ENCODE data around the gene PRPF40B.

PRPF40B gene

GRCh38 chr12:49632401-49632800 is 9.0 kb downstream of the PRPF40B start:
- H3K27me3 ChIP-seq (replicated peaks; ENCODE audit: insufficient read depth, low read length) = no peaks in the 10 kb centered on the region
- H3K4me2 ChIP-seq (ENCODE audit: low read depth, low read length) = no peak overlapping the region
- no peaks in the 10 kb centered on the region for H3K79me2 ChIP-seq (ENCODE audit: low read length)
- H3F3A ChIP-seq (ENCODE audit: insufficient read depth, low read length) = no peaks in the 10 kb centered on the region
- TF ChIP-seq CTCF (IDR thresholded peaks at IDR 0.05; ENCODE audit: low read length) (no peak), EZH2phosphoT487 (IDR thresholded peaks at IDR 0.05; ENCODE audit: low read length) (no peak), EZH2 (optimal IDR thresholded peaks at IDR 0.05; ENCODE audit: low read depth, low read length) (no peak)
- H3K9me2 ChIP-seq (replicated peaks; ENCODE audit: insufficient read depth, low read length) = no peaks in the 10 kb centered on the region
- no peak overlapping the region for H3K27ac ChIP-seq (ENCODE audit: low read length)
- H3K4me3 ChIP-seq (ENCODE audit: low read length) = no peak overlapping the region
- DNase-seq = no peak
- no peak overlapping the region for H2AFZ ChIP-seq (ENCODE audit: low read length)
- H4K20me1 ChIP-seq (ENCODE audit: insufficient read depth, low read length) = no peaks in the 10 kb centered on the region
- H3K9ac ChIP-seq (ENCODE audit: low read length) = no peak overlapping the region
- no peaks in the 10 kb centered on the region for H3K4me1 ChIP-seq (ENCODE audit: low read length)
- no peaks in the 10 kb centered on the region for H3K36me3 ChIP-seq (replicated peaks; ENCODE audit: insufficient read depth, low read length)
- no peaks in the 10 kb centered on the region for H3K9me3 ChIP-seq (replicated peaks; ENCODE audit: insufficient read depth, low read length)

- Histone ChIP-seq H3K4me1 (ENCODE audit: low read length) (no peaks in the 10 kb centered on the region), H3K27ac (ENCODE audit: low read length) (no peak overlapping the region), H3K79me2 (ENCODE audit: low read length) (no peaks in the 10 kb centered on the region), H3K9me2 (replicated peaks; ENCODE audit: insufficient read depth, low read length) (no peaks in the 10 kb centered on the region), H3F3A (ENCODE audit: insufficient read depth, low read length) (no peaks in the 10 kb centered on the region), H2AFZ (ENCODE audit: low read length) (no peak overlapping the region), H3K9ac (ENCODE audit: low read length) (no peak overlapping the region), H3K36me3 (replicated peaks; ENCODE audit: insufficient read depth, low read length) (no peaks in the 10 kb centered on the region), H3K4me2 (ENCODE audit: low read depth, low read length) (no peak overlapping the region), H3K27me3 (replicated peaks; ENCODE audit: insufficient read depth, low read length) (no peaks in the 10 kb centered on the region), H4K20me1 (ENCODE audit: insufficient read depth, low read length) (no peaks in the 10 kb centered on the region), H3K4me3 (ENCODE audit: low read length) (no peak overlapping the region), H3K9me3 (replicated peaks; ENCODE audit: insufficient read depth, low read length) (no peaks in the 10 kb centered on the region)
- no peak for DNase-seq
- TF ChIP-seq EZH2 (optimal IDR thresholded peaks at IDR 0.05; ENCODE audit: low read depth, low read length) (no peak), EZH2phosphoT487 (IDR thresholded peaks at IDR 0.05; ENCODE audit: low read length) (no peak)
These were observed 9.8 kb downstream of the PRPF40B start for GRCh38 chr12:49632986-49633702.

- H3K27ac ChIP-seq (ENCODE audit: low read length) = no peak overlapping the region
- H3K27me3 ChIP-seq (replicated peaks; ENCODE audit: insufficient read depth, low read length) = no peaks in the 10 kb centered on the region
- H3K36me3 ChIP-seq (replicated peaks; ENCODE audit: insufficient read depth, low read length) = no peaks in the 10 kb centered on the region
- no peak overlapping the region for H2AFZ ChIP-seq (ENCODE audit: low read length)
- H3K4me3 ChIP-seq (ENCODE audit: low read length) = no peak overlapping the region
- no peaks in the 10 kb centered on the region for H3K9me2 ChIP-seq (replicated peaks; ENCODE audit: insufficient read depth, low read length)
- no peaks in the 10 kb centered on the region for H3K79me2 ChIP-seq (ENCODE audit: low read length)
- H3K9ac ChIP-seq (ENCODE audit: low read length) = no peak overlapping the region
- no peaks in the 10 kb centered on the region for H4K20me1 ChIP-seq (ENCODE audit: insufficient read depth, low read length)
- H3K9me3 ChIP-seq (replicated peaks; ENCODE audit: insufficient read depth, low read length) = no peaks in the 10 kb centered on the region
- no peak for TF ChIP-seq CTCF (IDR thresholded peaks at IDR 0.05; ENCODE audit: low read length)
- no peak for TF ChIP-seq EZH2 (optimal IDR thresholded peaks at IDR 0.05; ENCODE audit: low read depth, low read length)
- TF ChIP-seq EZH2phosphoT487 (IDR thresholded peaks at IDR 0.05; ENCODE audit: low read length) = no peak
- H3K4me1 ChIP-seq (ENCODE audit: low read length) = no peaks in the 10 kb centered on the region
- no peak overlapping the region for H3K4me2 ChIP-seq (ENCODE audit: low read depth, low read length)
- H3F3A ChIP-seq (ENCODE audit: insufficient read depth, low read length) = no peaks in the 10 kb centered on the region
- no peak for DNase-seq
These were observed 10.5 kb downstream of the PRPF40B start for GRCh38 chr12:49633703-49634345.

GRCh38 chr12:49635036-49635435 is 11.7 kb downstream of the PRPF40B start:
- H3K9me3 ChIP-seq (replicated peaks; ENCODE audit: insufficient read depth, low read length) = no peaks in the 10 kb centered on the region
- no peaks in the 10 kb centered on the region for H3F3A ChIP-seq (ENCODE audit: insufficient read depth, low read length)
- no peaks in the 10 kb centered on the region for H3K4me1 ChIP-seq (ENCODE audit: low read length)
- H3K9me2 ChIP-seq (replicated peaks; ENCODE audit: insufficient read depth, low read length) = no peaks in the 10 kb centered on the region
- H3K36me3 ChIP-seq (replicated peaks; ENCODE audit: insufficient read depth, low read length) = no peaks in the 10 kb centered on the region
- H3K4me2 ChIP-seq (ENCODE audit: low read depth, low read length) = no peak overlapping the region
- H3K79me2 ChIP-seq (ENCODE audit: low read length) = no peaks in the 10 kb centered on the region
- no peaks in the 10 kb centered on the region for H4K20me1 ChIP-seq (ENCODE audit: insufficient read depth, low read length)
- H3K4me3 ChIP-seq (ENCODE audit: low read length) = no peak overlapping the region
- DNase-seq = no peak
- H3K27me3 ChIP-seq (replicated peaks; ENCODE audit: insufficient read depth, low read length) = no peaks in the 10 kb centered on the region
- H2AFZ ChIP-seq (ENCODE audit: low read length) = no peak overlapping the region
- H3K27ac ChIP-seq (ENCODE audit: low read length) = no peak overlapping the region
- TF ChIP-seq EZH2phosphoT487 (IDR thresholded peaks at IDR 0.05; ENCODE audit: low read length) (no peak), EZH2 (optimal IDR thresholded peaks at IDR 0.05; ENCODE audit: low read depth, low read length) (no peak), CTCF (IDR thresholded peaks at IDR 0.05; ENCODE audit: low read length) (no peak)
- H3K9ac ChIP-seq (ENCODE audit: low read length) = no peak overlapping the region

Data from MM.1S (cell line).